Mesendoderm (in vitro differentiated cells): ENCODE data around the gene ANKLE2.
"Not testable (repeated sequence)": the region's sequence is repeated elsewhere in the genome, so short reads cannot be mapped to it uniquely, and the experiment has no call there.

ENCODE experiments used
- DNase-seq: peaks from one replicate; pipeline ENCODE4 v3.0.0; 2013
- H2AK5ac ChIP-seq: 2 replicates; pipeline ENCODE4 v1.6.1; 2013; ENCODE audit warnings: low read length, inconsistent platforms
- H2BK120ac ChIP-seq: 2 replicates; pipeline ENCODE4 v1.6.1; 2013; ENCODE audit warnings: low read depth, mild to moderate bottlenecking, low read length, moderate library complexity, mixed read lengths
- H2BK15ac ChIP-seq: replicated peaks from 2 replicates; pipeline ENCODE4 v1.6.1; 2013; ENCODE audit warnings: low read depth, mild to moderate bottlenecking, moderate library complexity
- H2BK5ac ChIP-seq: 2 replicates; pipeline ENCODE4 v1.6.1; 2013; ENCODE audit warnings: low read length, inconsistent platforms
- H3K18ac ChIP-seq: 2 replicates; pipeline ENCODE4 v1.6.1; 2013; ENCODE audit warnings: mild to moderate bottlenecking, low read length, mixed read lengths
- H3K23ac ChIP-seq: one replicate; pipeline ENCODE4 v1.6.1; 2013; ENCODE audit warnings: low read length
- H3K27ac ChIP-seq: 2 replicates; pipeline ENCODE4 v1.5.1; 2013; ENCODE audit warnings: low read depth, mild to moderate bottlenecking, inconsistent platforms, low read length, moderate library complexity
- H3K27me3 ChIP-seq: 2 replicates; pipeline ENCODE4 v1.6.1; 2013; ENCODE audit warnings: low read length, control low read depth, mild to moderate bottlenecking, inconsistent platforms; ENCODE audit not compliant: insufficient read depth, poor library complexity
- H3K36me3 ChIP-seq: 2 replicates; pipeline ENCODE4 v1.6.1; 2013; ENCODE audit warnings: low read length, inconsistent platforms; ENCODE audit not compliant: control insufficient read depth, insufficient read depth
- H3K4ac ChIP-seq: one replicate; pipeline ENCODE4 v1.6.1; 2013; ENCODE audit warnings: low read depth, mild to moderate bottlenecking, low read length, moderate library complexity
- H3K4me1 ChIP-seq: 2 replicates; pipeline ENCODE4 v1.6.1; 2013; ENCODE audit warnings: low read depth, low read length, inconsistent platforms; ENCODE audit not compliant: control insufficient read depth
- H3K4me2 ChIP-seq: 2 replicates; pipeline ENCODE4 v1.6.1; 2013; ENCODE audit warnings: low read length
- H3K4me3 ChIP-seq: 2 replicates; pipeline ENCODE4 v1.5.1; 2013; ENCODE audit warnings: mild to moderate bottlenecking, low read length
- H3K56ac ChIP-seq: one replicate; pipeline ENCODE4 v1.6.1; 2013; ENCODE audit warnings: low read length
- H3K79me1 ChIP-seq: 2 replicates; pipeline ENCODE4 v1.6.1; 2013; ENCODE audit warnings: low read length, inconsistent platforms
- H3K79me2 ChIP-seq: 2 replicates; pipeline ENCODE4 v1.6.1; 2013; ENCODE audit warnings: mild to moderate bottlenecking, low read length; ENCODE audit not compliant: control insufficient read depth, insufficient read depth
- H3K9ac ChIP-seq: 2 replicates; pipeline ENCODE4 v1.6.1; 2013; ENCODE audit warnings: low read length, inconsistent platforms
- H4K5ac ChIP-seq: one replicate; pipeline ENCODE4 v1.6.1; 2013; ENCODE audit warnings: low read length
- H4K8ac ChIP-seq: one replicate; pipeline ENCODE4 v1.6.1; 2013; ENCODE audit warnings: low read depth, mild to moderate bottlenecking, control low read depth, low read length, moderate library complexity
- WGBS: extraction: QIAGEN DNeasy Blood & Tissue Kit; methylation state at CpG from one replicate; pipeline ENCODE4 v1.1.7; 2013; ENCODE audit warnings: low lambda C conversion rate, missing lambda C conversion rate; ENCODE audit not compliant: insufficient coverage; ENCODE audit errors: extremely low coverage; 5-methylcytosine and 5-hydroxymethylcytosine counted together

ANKLE2 gene

GRCh38 chr12:132776230-132776625 is 14.6 kb upstream of the ANKLE2 start:
- H4K8ac ChIP-seq, H3K79me1 ChIP-seq, H3K4me3 ChIP-seq, H3K27me3 ChIP-seq, H3K56ac ChIP-seq, H4K5ac ChIP-seq, H3K9ac ChIP-seq, H2AK5ac ChIP-seq, H3K4ac ChIP-seq, H3K79me2 ChIP-seq, H2BK120ac ChIP-seq, H3K18ac ChIP-seq, H2BK5ac ChIP-seq, H3K27ac ChIP-seq, DNase-seq, H2BK15ac ChIP-seq, H3K23ac ChIP-seq, H3K4me2 ChIP-seq, H3K4me1 ChIP-seq: not testable (repeated sequence)
- no CpG with 5 or more reads among the region's 12 CpGs for WGBS
- peaks cover 20% of the 10 kb centered on the region for H3K36me3 ChIP-seq

- H3K4me2 ChIP-seq, result no peak overlapping the region
- H3K4me3 ChIP-seq, result no peak overlapping the region
- H3K4me1 ChIP-seq, result no peaks in the 10 kb centered on the region
- H4K8ac ChIP-seq, result no peak overlapping the region
- no peak overlapping the region for H3K56ac ChIP-seq
- H4K5ac ChIP-seq, result no peak overlapping the region
- no peaks in the 10 kb centered on the region for H3K79me1 ChIP-seq
- no peak overlapping the region for H2BK120ac ChIP-seq
- no peak for DNase-seq
- WGBS, result no CpG with 5 or more reads among the region's 24 CpGs
- H3K36me3 ChIP-seq, result peaks cover 20% of the 10 kb centered on the region
- H3K27ac ChIP-seq, result no peak overlapping the region
- H3K4ac ChIP-seq, result no peak overlapping the region
- H2AK5ac ChIP-seq, result no peak overlapping the region
- H3K18ac ChIP-seq, result no peak overlapping the region
- no peaks in the 10 kb centered on the region for H3K27me3 ChIP-seq
- no peak overlapping the region for H2BK15ac ChIP-seq
- H3K9ac ChIP-seq, result no peak overlapping the region
- H3K23ac ChIP-seq, result no peak overlapping the region
- no peak overlapping the region for H2BK5ac ChIP-seq
- no peaks in the 10 kb centered on the region for H3K79me2 ChIP-seq
Measured at GRCh38 chr12:132775502-132776229, 14.0 kb upstream of the ANKLE2 start.

GRCh38 chr12:132774646-132775275 is 13.1 kb upstream of the ANKLE2 start:
- DNase-seq, result no peak
- Histone ChIP-seq H2AK5ac (no peak overlapping the region), H4K8ac (no peak overlapping the region), H3K27ac (no peak overlapping the region), H2BK5ac (no peak overlapping the region), H3K23ac (no peak overlapping the region), H3K4ac (no peak overlapping the region), H3K18ac (no peak overlapping the region), H2BK15ac (no peak overlapping the region), H3K79me1 (no peaks in the 10 kb centered on the region), H3K4me2 (no peak overlapping the region), H3K56ac (no peak overlapping the region), H3K79me2 (no peaks in the 10 kb centered on the region), H3K9ac (no peak overlapping the region), H4K5ac (no peak overlapping the region), H3K4me1 (no peaks in the 10 kb centered on the region), H3K36me3 (peaks cover 15% of the 10 kb centered on the region), H3K27me3 (no peaks in the 10 kb centered on the region), H3K4me3 (no peak overlapping the region), H2BK120ac (no peak overlapping the region)
- no CpG with 5 or more reads among the region's 30 CpGs for WGBS

GRCh38 chr12:132774159-132774558 is 12.5 kb upstream of the ANKLE2 start:
- Histone ChIP-seq H2BK5ac (no peak overlapping the region), H3K4ac (no peak overlapping the region), H2BK15ac (no peak overlapping the region), H3K4me3 (no peak overlapping the region), H3K18ac (no peak overlapping the region), H2AK5ac (no peak overlapping the region), H3K4me2 (no peak overlapping the region), H3K9ac (no peak overlapping the region), H3K27ac (no peak overlapping the region), H4K8ac (no peak overlapping the region), H3K56ac (no peak overlapping the region), H4K5ac (no peak overlapping the region), H3K4me1 (no peaks in the 10 kb centered on the region), H3K79me1 (no peaks in the 10 kb centered on the region), H3K27me3 (no peaks in the 10 kb centered on the region), H3K36me3 (peaks cover 18% of the 10 kb centered on the region), H3K23ac (no peak overlapping the region), H3K79me2 (no peaks in the 10 kb centered on the region), H2BK120ac (no peak overlapping the region)
- no CpG with 5 or more reads among the region's 18 CpGs for WGBS
- DNase-seq, result no peak

- WGBS, result no CpG with 5 or more reads among the region's 41 CpGs
- Histone ChIP-seq H2BK5ac (no peak overlapping the region), H3K27ac (no peak overlapping the region), H3K56ac (no peak overlapping the region), H2BK15ac (no peak overlapping the region), H3K79me2 (no peaks in the 10 kb centered on the region), H3K79me1 (no peaks in the 10 kb centered on the region), H4K8ac (no peak overlapping the region), H2AK5ac (no peak overlapping the region), H3K4me3 (no peak overlapping the region), H3K4ac (no peak overlapping the region), H3K4me1 (no peaks in the 10 kb centered on the region), H3K4me2 (no peak overlapping the region), H3K27me3 (no peaks in the 10 kb centered on the region), H3K23ac (no peak overlapping the region), H2BK120ac (no peak overlapping the region), H3K36me3 (peaks cover 18% of the 10 kb centered on the region), H3K18ac (no peak overlapping the region), H4K5ac (no peak overlapping the region), H3K9ac (no peak overlapping the region)
- DNase-seq, result no peak
Measured at GRCh38 chr12:132773077-132773955, 11.7 kb upstream of the ANKLE2 start.
